GM19438 (cell line): ENCODE measurements around the gene WDR82.

Experiments used
- ATAC-seq: cut with Tn5 transposase; IDR thresholded peaks from one replicate; pipeline ENCODE4 v1.9.1; 2021; ENCODE audit warnings: low read depth; ENCODE audit not compliant: unreplicated experiment

Gene WDR82, protein sequence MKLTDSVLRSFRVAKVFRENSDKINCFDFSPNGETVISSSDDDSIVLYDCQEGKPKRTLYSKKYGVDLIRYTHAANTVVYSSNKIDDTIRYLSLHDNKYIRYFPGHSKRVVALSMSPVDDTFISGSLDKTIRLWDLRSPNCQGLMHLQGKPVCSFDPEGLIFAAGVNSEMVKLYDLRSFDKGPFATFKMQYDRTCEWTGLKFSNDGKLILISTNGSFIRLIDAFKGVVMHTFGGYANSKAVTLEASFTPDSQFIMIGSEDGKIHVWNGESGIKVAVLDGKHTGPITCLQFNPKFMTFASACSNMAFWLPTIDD

DNA sequence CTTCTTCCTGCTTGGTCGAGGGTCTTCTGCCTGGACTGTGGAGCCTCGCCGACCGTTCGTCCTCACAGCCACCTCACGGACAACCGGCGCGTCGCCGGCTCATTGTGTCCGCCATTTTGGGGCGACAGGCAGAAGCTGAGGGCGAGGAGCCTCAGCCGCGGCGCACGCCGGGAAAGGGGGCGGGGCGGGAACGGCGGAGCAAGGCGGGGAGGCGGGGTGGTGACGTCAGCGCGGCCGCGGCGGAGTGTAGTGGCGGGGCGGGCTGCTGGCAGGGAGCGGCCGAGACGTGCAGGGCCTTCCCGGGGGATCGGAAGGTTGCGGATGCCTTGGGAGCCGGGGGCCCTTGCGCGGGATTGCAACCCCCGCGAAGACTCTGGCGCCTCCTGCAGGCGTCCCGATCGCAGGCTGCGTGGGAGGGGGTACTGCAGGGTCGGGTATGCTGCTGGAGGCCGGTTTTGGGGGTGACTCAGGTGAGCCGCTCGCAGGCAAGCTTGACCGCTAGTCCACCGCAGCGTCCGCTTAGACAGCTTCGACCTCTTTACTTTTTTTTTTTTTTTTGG, at the start of gene WDR82:
Gene WDR82, minus strand, starts transcription at position 140 of the 560 bp plus-strand sequence. CDS start 288 bp downstream, outside the sequence.
- ATAC-seq: peak; percentile 82

DNA sequence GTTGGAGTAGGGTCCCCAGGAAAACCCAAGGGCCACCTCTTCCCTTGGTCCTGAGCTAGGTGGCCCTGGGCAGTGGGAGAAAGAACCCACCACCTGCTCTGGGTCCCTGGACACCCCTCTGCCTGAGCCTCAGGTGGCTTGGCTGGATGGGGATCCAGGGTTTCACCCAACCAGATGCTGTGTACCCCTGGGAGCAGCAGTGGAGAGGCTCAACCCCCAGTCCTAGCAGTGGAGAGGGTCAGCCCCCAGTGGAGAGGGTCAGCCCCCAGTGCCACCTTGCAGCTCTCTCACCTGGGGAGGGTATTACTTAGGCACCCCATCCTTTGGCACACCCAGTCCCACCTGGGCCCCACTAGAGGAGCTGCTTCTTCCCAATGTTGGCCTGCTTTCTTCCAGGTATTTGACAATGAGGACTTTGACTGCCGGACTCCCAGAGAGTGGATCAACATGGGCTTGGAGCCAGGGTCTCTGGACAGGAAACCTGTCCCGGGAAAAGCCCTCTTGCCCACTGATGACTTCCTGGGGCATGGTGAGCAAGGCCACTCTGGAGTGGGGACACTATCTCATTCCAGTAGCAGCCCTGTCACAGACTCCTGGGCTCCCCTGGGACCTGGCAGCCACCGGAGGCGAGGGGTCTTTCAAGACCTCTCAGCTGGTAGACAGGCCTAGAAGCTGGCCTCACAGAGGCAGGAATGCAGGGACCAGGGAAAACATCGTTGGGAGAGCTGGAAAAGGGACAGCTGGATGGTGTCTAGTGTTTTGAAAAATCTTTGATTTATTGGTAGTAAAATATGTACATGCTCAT, 49.2 kb upstream of the WDR82 start:
- ATAC-seq: no peak

DNA sequence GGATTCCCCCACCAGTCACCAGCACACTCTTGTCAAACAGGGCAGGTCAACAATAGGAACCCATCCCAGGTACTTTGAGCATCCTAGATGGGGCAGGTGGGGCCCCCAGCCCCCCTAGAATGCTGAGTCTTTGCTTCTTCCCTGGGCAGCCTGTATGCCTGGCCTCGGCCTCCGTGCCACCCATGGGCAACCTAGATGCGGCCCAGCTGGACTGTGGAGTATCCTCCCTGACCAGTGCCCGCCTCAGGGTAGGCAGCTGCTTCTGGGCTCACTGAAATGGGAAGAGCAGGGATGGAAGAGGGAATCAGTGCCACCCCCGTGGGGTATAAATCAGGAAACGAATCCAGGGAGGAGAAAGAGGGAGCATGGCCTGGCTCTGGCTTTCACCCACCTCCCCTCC, 48.5 kb upstream of the WDR82 start:
- ATAC-seq: no peak

DNA sequence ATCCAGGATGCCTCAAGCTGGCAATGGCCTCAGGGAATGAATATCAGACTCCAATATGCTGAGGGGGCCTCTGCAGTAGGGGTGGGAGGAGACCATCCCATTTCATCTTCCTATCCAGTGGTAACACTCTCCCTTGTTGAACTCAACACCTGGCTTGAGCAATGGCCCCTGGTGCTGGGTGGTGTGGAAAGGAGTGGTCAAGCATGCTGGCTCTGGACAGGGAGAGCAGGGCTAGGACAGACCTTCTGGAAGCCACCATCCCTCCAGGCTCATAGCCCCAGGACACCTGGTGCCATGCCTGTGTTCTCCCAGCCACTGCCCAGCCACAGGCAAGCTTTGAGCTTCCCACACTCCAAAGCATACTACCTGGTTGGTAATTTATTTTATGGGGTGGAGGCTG, 47.2 kb upstream of the WDR82 start:
- ATAC-seq: no peak

DNA sequence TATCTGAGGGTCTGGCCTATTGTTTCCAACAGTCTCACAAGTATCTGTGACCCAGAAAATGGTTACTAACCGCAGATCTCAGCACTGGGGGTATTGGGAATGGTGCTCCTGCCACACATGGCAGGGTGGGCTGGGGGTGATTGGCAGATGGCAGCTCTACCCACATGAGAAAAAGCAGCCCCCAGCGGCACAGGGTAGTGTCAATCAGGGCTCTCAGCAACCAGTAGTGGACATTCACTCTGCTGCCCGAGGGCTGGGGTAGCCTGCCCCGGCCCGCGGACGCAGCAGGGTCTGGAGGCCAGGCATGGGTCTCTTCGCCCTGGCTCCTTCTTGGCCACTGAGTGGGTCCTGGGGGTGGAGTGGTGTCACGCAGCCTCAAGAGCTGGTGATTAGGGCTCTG, 46.2 kb upstream of the WDR82 start:
- ATAC-seq: no peak

DNA sequence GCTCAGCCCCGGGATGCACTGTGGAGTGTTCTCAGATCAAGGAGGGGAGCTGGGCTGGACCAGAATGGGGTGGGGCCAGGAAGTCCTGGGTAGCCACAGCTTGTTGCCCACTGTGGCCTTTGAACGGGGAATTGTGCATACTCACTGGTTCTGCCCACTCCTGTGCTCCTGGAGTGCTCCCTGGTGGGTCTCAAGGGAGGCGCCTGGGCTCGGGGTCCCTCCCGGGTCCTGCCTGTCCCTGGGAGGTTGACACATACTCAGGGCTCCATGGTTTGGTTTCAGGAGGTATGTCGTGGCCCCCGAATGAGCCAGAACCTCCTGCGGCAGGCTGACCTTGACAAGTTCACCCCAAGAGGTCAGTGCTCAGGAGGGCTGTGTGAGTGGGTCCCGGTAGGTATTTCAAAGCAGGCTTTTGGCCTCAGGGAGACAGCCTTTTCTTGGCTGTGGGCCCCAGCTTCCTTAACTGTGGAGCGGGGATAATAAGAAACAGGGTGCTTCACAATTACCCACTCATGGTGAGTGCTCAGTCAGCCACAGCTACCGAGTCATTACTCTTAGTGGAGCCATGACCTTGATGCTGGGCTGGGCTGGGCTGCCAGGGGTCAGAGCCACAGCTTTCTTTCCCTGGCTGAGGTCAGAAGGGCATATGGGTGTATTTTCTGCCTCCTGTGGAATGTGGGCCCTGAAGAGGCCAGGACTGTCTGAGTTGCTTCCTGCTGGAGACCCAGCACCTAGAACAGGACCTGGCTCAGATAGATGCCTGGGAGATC, 45.3 kb upstream of the WDR82 start:
- no peak for ATAC-seq

DNA sequence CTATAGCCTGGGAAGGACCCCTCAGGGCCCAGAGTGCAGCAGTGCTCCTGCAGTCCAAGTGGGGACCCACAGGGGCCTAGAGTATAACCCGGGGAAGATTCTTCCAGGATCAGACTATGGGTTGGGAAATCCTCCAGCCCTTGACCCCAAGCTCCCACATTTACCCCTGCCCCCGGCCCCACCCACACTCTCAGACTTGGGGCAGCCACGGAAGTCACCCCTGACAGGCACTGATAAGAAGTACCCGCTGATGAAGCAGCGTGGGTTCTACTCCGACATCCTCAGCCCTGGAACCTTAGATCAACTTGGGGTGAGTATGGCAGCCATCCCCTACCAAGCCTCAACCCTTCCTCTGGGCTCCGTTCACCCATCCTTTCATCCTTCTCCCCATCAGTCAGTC, 44.0 kb upstream of the WDR82 start:
- ATAC-seq: no peak

DNA sequence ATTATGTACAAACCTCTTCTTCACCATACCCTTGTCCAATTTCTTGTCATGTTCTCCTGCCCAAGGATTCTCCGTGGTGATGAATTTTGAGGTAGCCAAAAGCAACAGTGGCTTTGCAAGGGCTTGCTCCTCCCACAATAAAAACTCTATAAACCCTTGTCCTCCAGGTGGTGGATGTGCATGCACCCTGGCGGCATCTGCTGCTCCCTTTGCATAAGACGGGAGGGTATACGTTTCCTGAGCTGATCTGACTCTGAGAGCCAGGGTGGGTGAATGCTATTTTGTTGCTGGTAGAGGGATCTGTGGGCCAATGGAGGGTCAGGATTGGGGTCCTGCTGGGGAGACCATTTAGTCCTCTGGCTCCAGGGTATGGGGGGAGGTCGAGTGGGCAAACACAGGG, 43.0 kb upstream of the WDR82 start:
- no peak for ATAC-seq

DNA sequence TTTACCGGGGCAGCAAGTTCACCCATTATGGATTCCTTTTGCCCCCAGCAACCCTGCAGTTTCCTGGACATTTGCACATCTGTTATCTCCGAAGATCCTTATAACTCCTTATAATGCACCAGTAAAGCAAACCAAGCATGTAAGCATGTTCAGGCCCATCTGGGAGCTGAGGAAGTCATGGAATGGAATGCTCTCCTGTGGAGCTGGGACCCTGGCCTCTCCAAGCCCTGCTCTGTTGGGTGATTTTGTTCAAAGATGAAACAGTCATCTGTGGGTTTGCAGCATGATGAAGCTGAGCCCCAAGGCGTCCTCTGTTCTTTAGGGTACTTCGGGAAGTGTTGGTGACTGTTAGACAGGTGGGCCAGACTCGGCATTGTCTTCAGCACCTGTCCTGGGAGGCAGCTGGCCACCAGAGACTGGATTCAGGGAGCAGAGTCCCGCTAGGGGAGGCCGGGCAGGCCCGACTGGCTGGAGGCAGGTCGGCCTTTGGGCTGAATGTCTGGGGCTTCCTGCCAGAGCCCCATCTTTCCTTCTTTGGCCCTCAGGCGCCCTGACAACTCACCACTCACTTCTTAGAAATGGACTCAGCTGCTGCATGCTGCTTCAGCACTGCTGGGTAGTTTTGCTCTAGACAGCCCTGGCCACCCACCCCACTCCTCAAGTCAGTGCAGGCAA, 41.6 kb upstream of the WDR82 start:
- ATAC-seq: no peak

DNA sequence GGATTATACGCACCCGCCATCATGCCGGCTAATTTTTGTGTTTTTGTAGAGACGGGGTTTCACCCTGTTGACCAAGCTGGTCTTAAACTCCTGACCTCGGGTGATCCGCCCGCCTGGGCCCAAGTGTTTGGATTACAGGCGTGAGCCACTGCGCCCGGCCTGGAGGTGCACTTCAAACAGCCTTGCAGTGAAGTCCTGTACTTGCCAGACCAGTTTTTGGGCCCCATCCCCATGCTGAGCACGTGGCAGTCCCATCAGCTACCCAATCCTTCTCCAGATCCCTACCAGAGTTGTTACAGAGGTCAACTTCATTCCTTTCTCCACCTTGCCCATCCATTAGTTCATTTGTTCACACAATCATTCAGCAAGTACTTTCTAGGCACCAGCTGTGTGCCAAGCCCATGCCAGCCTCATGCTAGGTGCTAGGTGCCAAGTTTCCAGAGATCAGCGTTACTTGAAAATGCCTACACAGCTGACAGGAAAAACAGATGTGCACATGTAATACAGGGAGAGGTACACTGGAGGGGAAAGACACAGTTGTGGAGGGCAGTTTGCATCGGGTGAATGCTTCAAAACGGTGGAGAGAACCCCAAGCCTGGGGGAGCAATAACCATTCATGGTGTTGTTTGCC, 39.9 kb upstream of the WDR82 start:
- ATAC-seq: no peak

DNA sequence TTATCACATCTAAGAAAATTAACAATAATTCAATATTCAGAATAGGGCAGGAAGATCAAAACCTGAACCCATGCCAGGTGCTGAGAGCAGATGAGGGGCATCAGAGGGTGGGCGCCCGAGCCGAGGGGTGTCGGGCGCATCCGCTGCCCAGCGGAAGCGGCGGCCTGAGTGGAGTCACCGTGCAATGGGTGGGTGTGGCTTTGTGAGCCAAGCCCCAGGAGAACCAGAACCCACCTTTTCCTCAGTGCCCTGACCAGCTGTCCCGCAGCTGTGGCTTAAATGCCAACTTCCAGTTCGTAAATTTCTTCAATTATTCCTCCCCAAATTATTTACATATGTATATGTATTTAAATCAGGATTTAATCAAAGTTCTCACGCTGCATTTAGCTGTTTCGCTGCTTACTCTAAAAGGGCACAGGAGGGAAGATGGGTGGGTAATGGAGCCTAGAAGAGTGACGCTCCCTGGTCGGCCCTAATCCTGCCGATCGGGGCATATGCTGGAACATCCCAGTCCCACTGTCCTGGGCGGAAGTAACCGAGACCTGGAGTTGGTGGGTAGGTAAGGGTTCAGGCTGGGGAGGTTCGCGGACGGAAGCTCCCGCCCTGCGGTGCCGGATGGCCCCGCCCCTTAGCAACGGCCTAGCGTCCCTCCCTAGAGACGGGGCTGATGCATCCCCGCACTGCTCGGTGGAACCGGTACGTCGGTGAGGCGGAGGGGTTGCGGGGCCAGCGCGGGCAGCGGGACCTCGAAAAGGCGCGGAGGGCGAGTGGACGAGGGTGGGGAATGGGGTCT, 39.0 kb upstream of the WDR82 start:
- no peak for ATAC-seq

DNA sequence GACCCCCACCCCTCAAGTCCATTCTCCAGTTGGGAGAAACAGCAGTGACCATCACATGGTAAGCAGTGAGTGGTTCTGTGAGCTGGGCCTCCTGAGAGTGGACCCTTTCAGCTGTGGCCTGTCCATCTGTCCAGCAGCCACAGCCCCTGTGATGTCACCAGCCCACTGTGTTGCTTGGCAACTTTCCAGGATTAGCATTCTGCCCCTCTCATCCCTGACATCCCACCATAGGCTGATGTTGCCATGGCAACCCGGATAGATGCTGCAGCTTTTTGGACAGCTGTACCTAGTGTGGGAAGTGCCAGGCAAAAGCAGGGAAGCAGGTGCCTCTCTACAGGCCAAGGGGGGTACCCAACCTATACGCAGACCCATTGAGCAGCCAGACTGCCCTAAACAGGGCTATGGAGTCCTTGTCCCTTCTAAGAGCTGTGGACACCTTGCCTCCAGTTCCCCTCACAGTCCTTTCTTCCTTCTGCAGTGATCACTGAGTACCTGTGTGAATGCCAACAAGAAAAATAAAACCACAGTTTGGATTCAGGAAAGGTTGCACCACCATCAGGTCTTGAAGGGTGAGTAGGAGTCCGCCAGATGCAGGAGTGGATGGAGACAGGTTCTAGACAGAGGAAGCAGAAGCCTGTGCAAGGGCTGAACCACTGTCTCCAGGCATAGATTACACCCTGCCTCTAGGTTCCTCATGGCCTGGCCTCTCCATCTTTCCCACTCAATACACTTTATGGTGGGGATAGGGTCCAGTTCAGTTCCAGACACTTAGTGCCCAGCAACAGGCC, 37.7 kb upstream of the WDR82 start, which contains the start of gene DNAH1:
Gene DNAH1, plus strand, starts transcription at position 343 of the 788 bp plus-strand sequence. CDS start 6,124 bp downstream, outside the sequence.
- no peak for ATAC-seq

DNA sequence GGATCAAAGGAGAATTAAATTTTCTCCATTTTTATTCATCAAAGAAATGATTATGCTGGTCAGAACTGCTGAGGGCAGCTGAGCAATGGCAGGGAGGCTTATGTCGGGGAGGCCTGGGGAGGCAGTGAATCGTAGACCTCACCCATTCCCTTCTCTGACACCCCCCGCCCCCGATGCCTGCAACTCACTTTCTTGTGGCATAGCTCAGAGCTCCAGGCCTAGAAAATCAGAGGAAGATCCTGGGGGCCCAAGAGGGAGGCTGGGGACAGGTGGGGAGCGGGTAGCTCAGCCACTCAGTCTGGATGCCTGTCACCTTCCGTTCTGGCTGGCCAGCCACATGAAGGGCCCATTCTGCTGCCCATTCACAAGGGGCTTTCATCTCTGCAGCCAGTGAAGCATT, 36.6 kb upstream of the WDR82 start:
- no peak for ATAC-seq

DNA sequence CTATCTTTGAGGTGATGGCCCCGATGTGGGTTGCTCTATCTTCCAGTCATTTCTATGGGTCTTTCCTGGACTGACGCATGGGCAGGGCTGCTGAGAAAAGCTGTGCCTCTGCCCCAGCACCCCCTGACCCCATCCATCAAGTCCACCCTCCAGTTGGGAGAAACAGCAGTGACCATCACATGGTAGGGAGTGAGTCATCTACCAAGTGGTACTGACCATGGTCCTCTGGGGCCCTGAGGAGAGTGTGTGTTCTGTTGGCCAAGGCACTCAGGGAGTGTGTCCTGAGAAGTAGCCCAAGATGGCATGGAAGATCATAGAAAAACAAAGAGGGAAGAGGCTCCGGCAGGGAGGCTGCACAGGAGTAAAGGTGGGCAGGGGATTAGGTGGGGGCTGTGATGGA, 36.0 kb upstream of the WDR82 start:
- no peak for ATAC-seq

DNA sequence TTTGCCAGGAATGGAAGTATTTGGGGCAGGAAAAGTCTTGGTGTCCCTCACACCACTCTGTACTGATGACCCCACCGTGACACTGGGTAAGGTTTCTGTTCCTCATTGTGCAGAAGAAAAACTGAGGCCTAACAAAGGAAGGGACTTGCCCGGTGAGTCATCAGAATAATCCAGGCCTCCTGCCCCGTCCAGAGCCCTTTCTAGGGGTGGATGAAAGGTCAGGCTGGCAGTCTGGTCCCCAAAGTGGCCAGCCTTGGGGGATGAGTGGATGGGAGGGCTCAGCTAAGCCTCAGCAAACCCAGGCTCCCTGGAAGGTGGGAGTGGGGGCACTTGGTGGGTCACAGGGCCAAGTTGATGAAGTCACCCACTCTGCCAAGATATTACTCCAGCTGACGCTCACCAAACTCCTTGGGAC, 35.3 kb upstream of the WDR82 start:
- peak; percentile 88 for ATAC-seq

DNA sequence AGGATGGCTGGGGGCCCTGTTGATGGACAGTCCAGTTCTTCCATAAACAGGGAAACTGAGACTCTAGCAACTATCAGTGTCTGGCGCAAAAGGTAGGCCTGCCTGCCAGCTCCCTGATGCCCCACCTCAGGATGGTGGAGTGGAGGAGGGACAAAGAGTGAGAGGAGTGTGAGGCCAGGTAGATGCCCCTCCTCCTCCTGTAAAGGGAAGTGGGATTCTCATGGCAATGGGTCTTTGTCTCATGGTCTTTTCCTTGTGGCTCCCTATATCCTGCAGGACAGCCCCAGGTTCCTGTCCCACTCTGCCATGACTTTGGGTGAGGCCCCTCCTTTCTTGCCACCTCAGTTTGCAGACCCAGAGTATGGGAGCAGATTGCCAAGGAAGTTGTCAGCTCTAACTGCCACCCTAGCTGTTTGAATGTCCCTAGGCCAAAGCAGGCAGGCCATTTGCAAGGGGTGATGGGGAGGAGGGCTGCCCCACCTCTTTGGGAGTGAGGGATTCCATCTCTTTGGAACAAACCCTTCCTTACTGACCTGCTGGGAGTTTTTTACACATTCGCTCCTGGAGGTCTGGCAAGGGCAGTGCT, 34.8 kb upstream of the WDR82 start:
- peak; percentile 15 for ATAC-seq

DNA sequence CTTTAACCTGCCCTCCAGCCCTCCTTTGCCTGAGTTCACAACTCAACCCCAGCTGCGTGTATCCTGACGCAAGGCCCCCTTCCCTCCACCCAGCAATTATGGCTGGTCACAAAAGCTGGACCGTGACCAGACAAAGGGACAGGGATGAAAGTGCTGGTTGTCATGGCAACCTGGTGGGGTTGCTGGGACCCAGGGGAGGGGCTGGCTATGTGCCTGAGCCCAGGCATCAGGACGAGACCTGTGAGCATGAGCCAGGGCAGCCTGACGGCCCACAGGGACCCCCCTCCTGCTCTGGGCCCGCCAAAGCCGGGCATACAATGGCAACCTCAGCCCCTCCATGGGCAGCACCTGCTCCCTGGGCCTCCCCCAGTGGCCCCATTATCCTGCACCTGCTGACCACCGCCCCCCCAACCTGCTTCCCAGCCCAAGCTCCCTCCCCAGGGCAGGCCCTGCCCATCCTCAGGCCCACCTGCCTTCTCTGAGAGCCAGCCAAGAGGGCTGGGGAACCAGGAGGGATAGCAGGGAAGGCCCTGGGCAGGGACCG, 33.2 kb upstream of the WDR82 start:
- no peak for ATAC-seq
